HG03135 (cell line): Measurements from ENCODE around the gene DOCK2.

ENCODE experiments used
- ATAC-seq: cut with Tn5 transposase; IDR thresholded peaks from one replicate; pipeline ENCODE4 v1.9.1; 2021; ENCODE audit warnings: mild to moderate bottlenecking, moderate library complexity; ENCODE audit not compliant: unreplicated experiment

DOCK2 gene

DNA sequence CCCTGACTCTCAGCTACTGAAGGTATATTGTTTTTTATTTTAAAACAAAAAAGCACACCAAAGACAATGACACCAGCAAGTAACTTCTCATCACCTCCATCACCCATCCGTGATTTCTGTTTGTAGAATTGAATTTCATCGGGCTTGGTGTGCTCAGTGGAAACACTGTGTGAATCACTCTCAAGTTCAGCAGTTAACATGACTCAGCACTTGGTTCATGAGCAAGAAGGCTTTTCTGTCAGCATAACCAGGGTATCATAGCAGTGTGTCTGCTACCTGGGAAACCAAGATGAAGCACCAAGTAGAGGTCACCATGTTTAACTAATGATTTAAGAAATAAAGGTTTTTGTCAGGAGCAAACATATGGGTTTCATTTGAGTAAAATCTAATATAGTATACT is 219.5 kb downstream of the DOCK2 start:
- no peak for ATAC-seq

DNA sequence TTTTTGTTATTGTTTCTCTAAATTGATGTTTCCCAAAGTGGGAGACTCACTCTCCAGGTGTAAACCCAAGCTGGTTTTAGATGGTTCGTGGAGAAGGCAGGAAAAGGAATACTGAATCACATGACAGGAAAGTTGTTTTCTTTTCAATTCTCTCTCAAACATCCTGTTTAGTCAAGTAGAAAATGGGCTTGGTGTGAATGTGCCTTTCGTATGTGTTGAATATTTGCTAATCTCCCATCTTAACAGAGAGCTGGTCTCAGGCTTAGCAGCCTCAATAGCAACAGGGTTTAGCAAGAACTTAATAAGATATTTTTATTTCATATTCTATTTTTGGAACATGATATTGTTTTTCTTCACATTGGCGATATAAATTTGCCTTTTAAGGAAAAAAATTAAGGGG is 223.5 kb downstream of the DOCK2 start:
- no peak for ATAC-seq

DNA sequence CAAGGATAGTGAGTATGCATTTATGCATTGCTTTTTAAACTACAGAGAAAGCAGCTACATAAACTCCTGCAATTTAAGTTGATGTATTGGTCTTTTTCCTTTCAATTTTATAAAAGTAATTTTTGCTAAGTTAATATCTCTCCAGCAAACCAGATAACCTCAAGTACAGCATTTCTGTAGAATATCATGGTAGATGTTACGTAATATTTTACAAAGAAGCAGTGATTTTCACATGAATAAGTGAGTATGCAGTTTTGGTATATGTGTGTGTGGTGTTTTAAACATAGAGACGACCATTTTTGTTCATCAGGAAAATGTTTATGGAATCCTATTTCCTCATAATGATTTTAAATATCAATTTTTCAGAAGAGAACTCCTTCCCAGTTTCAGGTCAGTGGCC is 224.4 kb downstream of the DOCK2 start:
- no peak for ATAC-seq

DNA sequence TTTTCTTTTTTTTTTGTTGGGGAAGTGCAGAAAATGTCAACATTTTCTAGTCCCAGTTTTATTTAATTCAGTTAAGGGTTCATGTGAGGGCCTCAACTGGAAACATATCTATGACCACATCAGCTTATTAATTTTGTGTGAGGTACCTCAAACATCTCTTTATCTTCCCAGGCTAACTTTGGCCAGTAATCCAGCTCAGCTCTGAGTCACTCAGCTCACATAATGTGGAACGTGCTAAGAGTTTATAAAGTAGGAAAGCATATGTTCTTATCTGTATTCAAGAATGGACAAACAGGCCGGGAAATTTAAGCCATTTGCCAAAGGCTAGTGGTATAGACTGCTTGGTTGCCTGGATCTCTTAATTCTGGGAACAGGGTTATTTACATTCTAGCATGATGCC is 224.9 kb downstream of the DOCK2 start:
- no peak for ATAC-seq

DNA sequence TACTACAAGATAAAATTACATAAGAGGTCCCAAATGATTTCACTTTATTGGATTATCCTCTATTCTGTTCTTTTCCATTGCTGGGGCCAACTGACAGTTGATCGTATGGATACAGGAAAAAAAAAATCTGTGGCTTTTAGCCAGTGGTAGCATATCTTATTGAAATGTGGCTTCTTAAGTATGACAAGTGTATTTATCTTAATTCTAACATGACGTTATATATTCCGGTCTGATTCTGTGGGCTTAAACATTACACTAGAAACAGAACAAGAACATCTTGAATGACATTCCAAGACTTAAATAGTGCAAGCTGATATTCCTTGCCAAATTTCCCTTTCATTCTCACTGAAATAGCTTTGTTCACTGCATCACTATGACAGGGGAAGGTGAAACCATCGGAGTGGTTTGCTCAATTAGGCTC is 225.3 kb downstream of the DOCK2 start:
- no peak for ATAC-seq

DNA sequence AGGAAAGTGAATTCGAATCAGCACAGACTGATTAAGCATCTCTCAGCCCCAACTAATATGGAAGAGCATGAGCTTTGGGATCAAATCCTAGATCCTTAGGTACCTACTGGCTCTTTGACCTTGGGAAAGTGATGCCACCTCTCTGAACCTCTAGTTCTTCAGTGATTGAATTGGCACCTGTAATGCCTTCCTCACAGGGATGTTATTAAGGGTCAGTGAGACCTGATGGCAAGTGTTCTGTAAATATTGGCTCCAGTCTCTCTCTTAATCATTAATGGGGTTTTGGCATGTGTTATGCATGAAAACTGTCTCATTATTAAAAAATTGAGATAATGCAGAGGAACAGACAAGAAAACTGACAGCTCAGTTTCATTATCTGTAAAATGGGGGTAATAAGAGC is 227.4 kb downstream of the DOCK2 start:
- no peak for ATAC-seq

DNA sequence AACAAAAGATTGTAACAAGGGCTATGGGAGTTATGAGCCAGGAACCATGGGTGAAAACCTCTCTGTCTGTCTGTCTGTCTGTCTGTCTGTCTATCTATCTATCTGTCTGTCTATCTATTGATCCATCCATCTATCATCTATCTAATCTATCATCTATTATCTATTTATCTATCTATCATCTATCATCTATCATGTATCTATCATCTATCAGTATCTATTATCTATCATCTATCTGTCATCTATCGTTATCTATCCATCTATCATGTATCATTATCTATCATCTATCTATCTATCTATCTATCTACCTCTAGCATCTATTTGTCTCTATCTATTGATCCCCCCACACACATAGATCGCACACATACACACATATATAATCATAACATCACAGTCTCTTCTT is 230.3 kb downstream of the DOCK2 start:
- no peak for ATAC-seq

DNA sequence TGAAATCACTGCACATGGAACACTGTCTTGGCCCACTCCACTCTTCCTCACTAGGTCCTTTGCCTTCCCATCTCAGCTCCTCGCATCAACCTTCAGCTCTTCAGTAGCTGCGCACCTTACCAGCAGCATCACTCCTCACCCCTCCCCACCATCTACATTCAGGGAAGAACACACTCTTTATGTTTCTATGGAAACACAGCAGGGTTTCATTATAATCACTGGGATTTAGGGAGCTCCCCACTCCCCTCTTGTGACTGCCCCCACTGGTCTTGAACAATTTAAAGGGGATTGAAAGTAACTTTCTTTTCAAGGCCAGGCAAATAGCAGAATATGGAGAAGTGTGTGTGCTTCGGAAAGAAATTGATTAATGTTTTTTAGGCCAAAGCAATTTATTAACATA is 232.0 kb downstream of the DOCK2 start:
- no peak for ATAC-seq

DNA sequence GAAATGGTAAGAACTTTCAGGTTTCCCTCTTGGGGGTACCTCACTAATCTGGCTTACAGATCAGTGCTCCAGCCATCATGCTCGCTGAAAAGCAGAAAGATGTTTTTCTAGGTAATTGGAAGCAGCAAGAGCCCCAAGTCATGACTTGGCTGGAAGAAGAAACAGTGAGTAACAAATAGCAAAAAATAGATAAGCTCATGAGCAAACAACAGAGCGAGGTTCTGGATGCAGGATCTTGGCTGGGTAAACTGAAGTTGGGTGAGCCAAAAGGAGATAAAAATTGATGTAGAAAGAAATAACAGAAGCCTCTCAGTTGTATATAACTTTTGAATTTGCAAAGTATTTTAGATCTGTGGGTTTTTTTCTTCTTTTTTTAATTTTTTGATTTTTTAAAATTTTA is 233.1 kb downstream of the DOCK2 start:
- ATAC-seq = no peak

DNA sequence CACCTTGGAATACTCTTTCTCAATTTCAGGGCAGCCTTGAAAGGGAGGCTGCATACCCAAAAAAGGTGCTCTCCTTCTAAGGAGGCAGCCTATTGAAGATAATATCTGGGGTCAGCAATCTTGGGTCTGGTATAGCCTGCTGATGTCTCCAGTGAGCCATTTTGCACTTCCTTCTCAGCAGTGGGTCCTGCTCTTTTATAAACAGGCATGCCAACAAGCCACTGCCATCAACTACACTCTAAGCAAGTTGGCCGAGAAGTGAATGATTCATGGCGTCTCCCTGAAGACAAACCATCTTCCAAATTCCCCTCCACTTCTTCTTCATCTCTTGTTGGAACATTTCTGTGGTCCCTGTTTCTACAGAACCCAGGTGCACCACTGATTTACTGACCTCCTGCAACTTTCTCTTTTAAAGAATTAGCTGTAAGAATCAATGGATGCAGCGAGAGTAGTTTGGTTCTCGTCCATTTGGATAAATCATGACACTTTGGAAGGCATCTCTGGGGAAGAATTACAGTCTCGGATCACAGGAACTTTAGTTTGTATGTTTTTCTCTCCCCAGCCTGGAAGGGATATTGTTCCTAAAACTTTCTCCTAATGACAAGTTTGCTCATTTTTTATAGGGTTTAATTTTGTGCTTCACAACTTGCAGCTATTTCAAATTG is 234.9 kb downstream of the DOCK2 start:
- no peak for ATAC-seq

DNA sequence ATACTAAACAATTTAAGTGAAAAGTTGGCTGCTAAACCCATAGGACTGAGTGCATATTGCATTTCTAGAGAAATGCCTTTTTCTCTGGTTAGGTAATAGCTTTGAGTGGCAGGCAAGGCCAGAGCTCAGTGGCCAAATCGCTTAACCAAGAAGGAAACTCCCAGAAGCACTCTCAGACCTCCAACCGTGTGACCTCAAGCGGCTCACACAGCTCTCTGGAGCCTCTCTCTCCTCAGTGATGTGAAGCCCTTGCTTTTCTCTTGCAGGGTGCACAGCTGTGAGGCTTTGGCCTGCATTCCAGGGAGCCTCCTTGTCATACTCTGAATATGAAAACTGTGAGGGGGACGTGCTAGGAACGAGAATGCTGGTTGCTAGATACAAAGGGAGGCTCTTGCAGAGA is 236.6 kb downstream of the DOCK2 start:
- ATAC-seq = no peak

DNA sequence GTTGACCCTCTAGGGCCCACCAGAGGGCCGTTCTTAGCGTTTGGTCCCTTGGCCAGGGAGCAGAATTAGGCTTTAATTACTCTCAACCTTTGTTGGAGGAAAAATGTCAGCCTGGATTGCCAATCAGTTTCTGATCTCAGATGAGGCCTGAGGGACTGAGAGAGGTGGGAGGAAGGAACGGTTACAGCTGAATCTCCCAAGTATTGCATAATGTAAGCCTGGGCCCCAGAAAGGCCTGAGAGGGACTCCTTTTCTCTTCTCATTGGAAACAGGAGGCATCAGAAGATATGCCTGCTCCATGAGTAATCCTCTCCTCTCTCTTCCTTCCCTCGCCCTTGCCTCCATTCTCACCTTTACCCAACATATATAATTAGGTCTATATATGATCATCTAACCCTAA is 237.5 kb downstream of the DOCK2 start:
- no peak for ATAC-seq

DNA sequence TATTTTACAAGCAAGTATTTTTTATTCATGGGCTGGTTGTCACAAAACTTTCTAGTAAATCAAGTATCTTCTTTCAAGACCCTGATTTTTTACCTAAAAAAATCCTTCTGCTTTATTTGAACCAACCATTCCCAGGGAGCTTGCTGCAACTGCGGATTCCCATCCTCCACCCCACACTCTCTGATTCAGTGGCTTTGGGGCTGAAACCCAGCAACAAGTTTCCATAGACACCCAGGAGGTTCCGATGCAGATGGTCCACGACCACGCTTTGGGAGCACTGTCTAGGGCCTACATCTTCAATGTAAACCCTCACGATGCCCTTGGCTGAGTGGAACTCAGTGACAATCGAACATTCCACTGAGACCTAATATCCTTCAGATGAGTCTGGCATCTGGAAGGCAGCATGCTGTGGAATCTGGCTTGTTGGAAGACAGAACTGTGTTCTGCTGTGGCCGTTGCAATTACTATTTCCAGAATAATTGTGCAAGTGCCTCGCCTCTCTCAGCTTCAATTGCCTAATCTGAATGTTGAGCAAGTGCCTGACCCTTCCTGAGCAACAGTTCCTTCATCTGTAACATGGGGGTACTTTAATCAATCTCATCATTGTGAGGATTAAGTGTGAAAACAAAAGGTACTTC is 238.1 kb downstream of the DOCK2 start:
- no peak for ATAC-seq

DNA sequence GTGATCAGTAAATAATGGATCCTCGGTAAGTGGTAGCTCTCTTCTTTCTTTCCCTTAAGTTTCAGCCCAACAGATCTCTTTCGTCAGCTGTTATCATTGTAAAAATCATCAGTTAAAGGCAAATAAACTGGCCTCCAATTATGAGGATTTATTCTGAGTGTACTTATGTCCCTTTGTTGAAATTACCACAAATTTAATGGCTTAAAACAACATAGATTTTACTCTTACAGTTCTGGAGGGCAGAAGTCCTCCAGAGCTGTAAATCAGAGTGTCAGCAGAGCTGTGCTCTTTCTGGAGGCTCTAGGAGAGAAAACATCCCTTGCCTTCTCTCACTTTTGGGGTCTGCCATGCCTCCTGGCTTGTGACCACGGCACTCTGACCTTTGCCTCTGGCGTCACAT is 238.7 kb downstream of the DOCK2 start:
- ATAC-seq = no peak

DNA sequence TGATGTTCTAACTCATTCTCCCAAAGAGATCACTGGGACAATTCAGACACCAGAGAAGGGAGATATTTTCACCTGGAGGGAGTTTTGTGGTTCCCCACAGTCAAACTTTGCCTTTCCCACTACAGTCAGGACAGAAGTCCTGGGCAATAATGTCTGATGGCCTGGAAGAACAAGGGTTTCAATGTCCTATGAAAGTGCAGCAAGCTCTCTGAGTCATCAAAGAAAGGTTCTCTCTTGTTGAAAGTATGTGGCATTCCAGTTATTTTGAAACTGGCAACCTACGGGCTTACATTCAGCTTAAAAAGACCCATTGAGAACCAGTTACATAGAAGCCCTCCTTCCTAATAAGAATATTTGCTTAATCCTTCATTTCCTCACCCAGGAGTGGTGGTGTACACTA is 239.3 kb downstream of the DOCK2 start:
- no peak for ATAC-seq

DNA sequence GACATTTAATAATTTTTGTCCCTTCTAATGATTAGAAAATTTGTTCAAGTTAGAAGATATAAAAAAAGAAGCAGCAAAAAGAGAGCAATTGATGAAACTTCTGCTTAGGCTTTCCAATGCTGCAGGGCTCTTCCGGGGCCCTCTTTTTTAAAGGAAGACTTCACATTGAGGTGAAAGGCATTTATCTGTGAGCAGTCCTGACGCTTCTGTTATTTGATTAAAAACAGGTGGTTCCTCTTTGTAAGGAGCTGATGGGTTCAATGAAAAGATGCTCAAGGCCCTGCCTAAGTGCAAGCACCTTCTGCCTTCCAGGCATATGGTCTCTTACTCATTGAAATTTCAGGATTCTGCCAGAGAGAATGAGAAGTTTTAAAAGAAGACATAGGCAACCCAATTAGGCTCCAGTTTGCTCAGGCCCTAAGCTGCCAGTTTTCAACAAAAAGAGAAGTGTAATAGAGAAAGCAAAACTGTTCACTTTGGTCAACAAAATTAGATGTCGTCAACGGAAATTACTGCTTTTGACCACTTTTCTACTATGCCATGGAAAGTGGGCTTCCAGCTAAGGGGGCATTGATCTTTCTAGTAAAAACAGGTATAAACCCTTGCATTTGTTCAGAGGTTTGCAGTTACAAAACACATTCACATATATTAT is 243.1 kb downstream of the DOCK2 start:
- ATAC-seq = peak; percentile 86

DNA sequence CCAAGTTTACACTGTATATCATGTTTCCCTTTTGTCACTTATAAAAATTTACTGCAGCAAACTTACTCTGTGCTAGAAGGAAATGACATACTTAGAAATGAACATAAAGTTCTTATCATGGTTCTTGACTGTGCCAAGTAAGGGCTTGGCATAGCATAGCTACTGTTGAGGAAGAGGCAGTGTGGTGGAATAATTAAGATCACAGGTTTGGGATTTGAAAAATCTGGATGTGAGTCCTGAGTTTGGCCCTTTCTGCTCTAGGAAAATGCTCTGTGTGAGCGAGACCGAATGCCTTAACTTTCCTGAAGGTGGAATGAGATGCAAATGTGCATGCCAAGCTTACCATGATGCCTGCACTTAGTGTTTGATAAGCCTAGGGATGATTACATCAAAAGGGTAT is 243.7 kb downstream of the DOCK2 start:
- no peak for ATAC-seq

DNA sequence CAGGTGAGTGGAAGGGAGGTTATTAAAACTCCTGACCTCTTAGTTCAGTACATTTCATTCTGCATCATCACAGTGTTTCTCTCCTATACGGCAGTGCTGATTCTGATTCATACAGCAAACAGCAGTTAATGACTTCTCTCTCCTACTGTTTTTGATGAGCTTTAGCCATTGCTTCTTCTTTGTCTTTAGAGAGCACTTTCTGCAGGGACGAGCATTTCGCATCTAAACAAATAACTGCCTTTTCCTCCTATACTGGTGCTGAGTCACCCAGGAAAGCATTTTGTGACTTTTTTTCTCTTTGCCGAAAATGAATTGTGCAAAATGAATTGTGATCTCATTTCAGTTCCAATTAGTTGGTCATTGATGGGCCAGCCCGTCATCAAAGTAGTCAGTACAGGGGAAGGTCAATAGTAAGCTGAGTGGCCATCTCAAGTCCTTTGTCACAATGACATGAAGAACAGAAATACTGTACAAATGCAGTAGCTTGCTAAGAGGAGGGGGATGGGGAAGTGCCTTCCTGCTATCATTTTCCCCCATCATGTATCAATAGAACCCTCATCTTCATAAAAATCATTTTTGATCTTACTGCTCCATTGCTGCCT is 244.7 kb downstream of the DOCK2 start:
- no peak for ATAC-seq

DNA sequence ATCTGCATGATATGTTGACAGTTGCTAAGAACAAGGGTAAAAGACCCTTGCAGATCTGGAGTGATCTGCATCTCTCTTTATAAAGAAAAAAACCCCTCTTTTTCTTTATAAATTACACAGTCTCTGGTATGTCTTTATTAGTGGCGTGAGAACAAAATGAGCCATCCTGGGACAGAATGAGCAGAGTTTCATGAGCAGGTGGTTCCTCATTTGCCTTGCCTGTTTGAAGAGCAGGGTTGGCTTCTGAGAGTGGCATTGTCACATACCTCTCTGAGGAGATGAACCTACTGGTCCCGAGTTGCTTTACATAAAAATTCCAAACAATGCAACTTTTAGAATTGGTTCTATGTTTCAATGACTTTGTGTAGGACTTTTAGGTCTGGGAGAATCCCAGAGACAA is 249.0 kb downstream of the DOCK2 start:
- ATAC-seq = no peak

DNA sequence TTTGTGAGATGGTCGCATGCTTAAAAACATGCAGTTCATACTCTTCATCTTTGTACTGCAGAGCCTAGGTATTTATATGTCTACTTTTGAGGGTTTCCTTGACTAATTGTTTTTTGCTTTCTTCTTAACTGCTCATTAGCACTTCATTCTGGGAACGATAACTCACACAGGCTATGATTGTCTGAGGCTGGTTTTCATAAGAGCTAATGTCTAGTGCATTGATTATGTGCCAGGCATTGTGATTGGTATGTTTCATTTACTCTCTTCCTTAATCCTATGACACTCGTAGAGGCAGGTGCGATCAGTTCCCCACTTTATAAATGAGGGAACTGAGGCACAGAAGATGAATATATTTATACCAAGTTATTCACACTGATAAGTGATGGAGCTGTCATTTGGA is 249.6 kb downstream of the DOCK2 start:
- ATAC-seq = no peak

DNA sequence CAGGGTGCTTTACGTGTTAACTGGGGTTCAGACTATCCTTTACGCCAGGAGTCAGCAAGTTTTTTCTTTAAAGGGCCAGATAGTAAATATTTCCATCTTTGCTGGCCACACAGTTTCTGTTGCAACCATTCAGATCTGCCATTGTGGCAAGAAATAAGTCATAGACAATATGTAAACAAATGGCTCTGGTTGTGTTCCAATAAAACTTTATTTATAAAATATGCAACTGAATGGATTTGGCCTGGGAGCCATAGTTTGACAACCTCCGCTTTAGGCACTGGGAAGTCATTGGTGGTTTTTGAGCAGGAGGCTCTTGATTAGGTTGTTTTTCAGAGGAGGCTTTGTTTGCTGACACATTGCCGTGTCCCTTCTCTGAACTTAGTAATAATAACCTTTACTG is 252.5 kb downstream of the DOCK2 start:
- ATAC-seq = no peak

DNA sequence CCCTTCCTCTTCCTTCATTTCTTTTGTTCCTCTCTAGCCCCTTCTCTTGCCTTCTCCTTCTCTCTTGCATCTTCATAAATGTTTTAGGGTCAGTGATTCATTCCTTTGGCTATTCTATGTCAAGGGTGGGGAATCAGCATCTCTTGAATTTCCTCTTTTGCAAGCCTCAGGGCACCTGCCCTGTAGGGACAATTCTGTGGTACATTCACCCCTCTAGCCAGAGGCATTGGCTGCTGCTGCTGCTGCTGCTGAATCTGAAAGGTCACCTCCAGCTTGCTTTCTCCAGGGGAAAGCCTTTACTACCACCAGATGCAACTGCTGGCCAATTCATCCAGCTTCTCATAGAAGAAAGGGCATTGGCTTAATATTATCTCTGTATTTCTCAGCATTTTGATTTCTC is 255.9 kb downstream of the DOCK2 start:
- no peak for ATAC-seq
